Measurements from ENCODE around the gene SPA17. TPM values are rescaled to one million over a fixed set of nuclear protein-coding genes. Genes with fewer than 3 reads are reported as not detected.

Gene SPA17
- total and polyA plus RNA-seq, 2 of the 4 experiments (the other 2 are of a cell fraction) = 9.9 to 10.6 TPM

GRCh38 chr11:124727474-124727873, 53.8 kb downstream of the SPA17 start:
- in situ Hi-C loops (cut with MboI; ENCODE audit: low sequenced_read_pairs) (no loop called here), intact Hi-C loops (cut with micrococcal nuclease) (no loop called here), dilution Hi-C loops (cut with HindIII; ENCODE audit: low sequenced_read_pairs, unreplicated experiment) (no loop called here)
- H2BK5ac ChIP-seq (ENCODE audit: low read depth, low read length, poor library complexity, severe bottlenecking) = no peak overlapping the region
- no peak overlapping the region for H4K91ac ChIP-seq (ENCODE audit: insufficient read depth, low read depth, low read length)
- DNase-seq (no peak), ATAC-seq (ENCODE audit: low read depth) (no peak)
- H3K9me3 ChIP-seq (ENCODE audit: control insufficient read depth, insufficient read depth, low read length) = no peaks in the 10 kb centered on the region
- H3K79me1 ChIP-seq (ENCODE audit: low read depth in 1 of 2, low read length in 2 of 2) = no peaks in the 10 kb centered on the region
- no peak overlapping the region for H3K4me3 ChIP-seq (ENCODE audit: insufficient read depth, low read depth, low read length)
- no peak overlapping the region for H4K8ac ChIP-seq (ENCODE audit: low read depth in 2 of 2, low read length in 2 of 2)
- no peak overlapping the region for H2BK120ac ChIP-seq (ENCODE audit: low read depth, low read length)
- H3K23ac ChIP-seq (ENCODE audit: low read depth, low read length) = no peak overlapping the region
- no peaks in the 10 kb centered on the region for H3K36me3 ChIP-seq (ENCODE audit: control insufficient read depth, insufficient read depth, low read length)
- BruUV-seq (replicated peaks) = no TSS peak
- no peak overlapping the region for H3K14ac ChIP-seq (replicated peaks; ENCODE audit: low read depth, low read length)
- H3K56ac ChIP-seq (ENCODE audit: extremely low read depth, insufficient read depth, low read length) = no peak overlapping the region
- no peak overlapping the region for H3K18ac ChIP-seq (ENCODE audit: low read depth, low read length)
- H3K27me3 ChIP-seq (ENCODE audit: control insufficient read depth, insufficient read depth, low read length) = peaks cover 8% of the 10 kb centered on the region
- no peaks in the 10 kb centered on the region for H4K20me1 ChIP-seq (ENCODE audit: insufficient read depth, low read length)
- ChIA-PET CTCF (interaction anchor here (1.3 kb wide), 1 partner anchor 19 kb away, joined by 3 read pairs; no protein-coding TSS in a partner anchor), POLR2A (ENCODE audit: unreplicated experiment) (no interaction called here)
- no peak overlapping the region for H2BK15ac ChIP-seq (ENCODE audit: low read depth, low read length)
- TF ChIP-seq NFE2L2 (IDR thresholded peaks at IDR 0.05; ENCODE audit: low read depth, low read length) (no peak), CEBPB (IDR thresholded peaks at IDR 0.05; ENCODE audit: low read depth, low read length) (no peak), FOS (IDR thresholded peaks at IDR 0.05; ENCODE audit: low read depth, low read length) (no peak), CHD1 (IDR thresholded peaks at IDR 0.05; ENCODE audit: low read depth, low read length) (no peak), SMC3 (IDR thresholded peaks at IDR 0.05; ENCODE audit: low read depth, low read length) (no peak), BHLHE40 (IDR thresholded peaks at IDR 0.05; ENCODE audit: low read depth, low read length) (no peak), MXI1 (IDR thresholded peaks at IDR 0.05; ENCODE audit: borderline replicate concordance, low read depth, low read length) (no peak)
- H2AFZ ChIP-seq (replicated peaks; ENCODE audit: low read length, poor library complexity) = no peak overlapping the region
- no peak overlapping the region for H3K4ac ChIP-seq (ENCODE audit: low read depth, low read length)
- H3K4me2 ChIP-seq (ENCODE audit: low read depth, low read length) = no peak overlapping the region
- H3K9me1 ChIP-seq (ENCODE audit: insufficient read depth, low read length) = peaks cover 12% of the 10 kb centered on the region
- no peak overlapping the region; the same call in 1 of the 2 replicates for H2BK20ac ChIP-seq (ENCODE audit: low read depth, low read length)
- H4K5ac ChIP-seq (ENCODE audit: low read depth, low read length) = no peak overlapping the region
- H2AK5ac ChIP-seq (ENCODE audit: low read depth, low read length) = no peak overlapping the region
- H3K27ac ChIP-seq (ENCODE audit: insufficient read depth, low read length) = no peak overlapping the region
- peaks cover 5% of the 10 kb centered on the region for H3K4me1 ChIP-seq (ENCODE audit: control insufficient read depth, insufficient read depth, low read length)
- WGBS, 2 experiments (ENCODE audit: extremely low coverage in 2 of 2, insufficient read length in 1 of 2) = 100% methylated on average over 1 of the region's 4 CpGs; no CpG with 5 or more reads in 1 of the 2 experiments
- H3K9ac ChIP-seq (ENCODE audit: low read depth, low read length) = no peak overlapping the region
- H2AK9ac ChIP-seq (replicated peaks; ENCODE audit: low read depth, low read length, poor library complexity) = no peak overlapping the region
